Psoas muscle (tissue), 8 donors: ENCODE data around the gene AGRP. TPM values are rescaled to one million over a fixed set of nuclear protein-coding genes. Genes with fewer than 3 reads are reported as not detected.

Source experiments
- ATAC-seq, 4 donors: fragments of 200-7000 bp; cut with Tn5 transposase; one replicate each; pipeline ENCODE4 v1.9.1; 2020; ENCODE audit warnings: moderate library complexity in 3 of 4, mild to moderate bottlenecking in 2 of 4
- DNase-seq, 2 donors: peaks; one replicate each; pipeline ENCODE4 v3.0.0-alpha.2; 2020
- H3K27ac ChIP-seq: fragments of 200-600 bp; one replicate; pipeline ENCODE4 v1.8.0; 2022
- H3K27me3 ChIP-seq, 3 donors: fragments of 200-600 bp in 1 of 3; one replicate each; pipeline versions ENCODE4 v1.6.1 to v1.8.0; 2013 to 2022; ENCODE audit warnings: low read length in 2 of 3, mild to moderate bottlenecking in 2 of 3, moderate library complexity in 1 of 3; ENCODE audit not compliant: insufficient read depth in 3 of 3
- H3K36me3 ChIP-seq, 2 donors: fragments of 200-600 bp in 1 of 2; one replicate each; pipeline versions ENCODE4 v1.6.1 to v1.8.0; 2013 to 2022; ENCODE audit warnings: low read depth in 1 of 2, mild to moderate bottlenecking in 1 of 2, moderate library complexity in 1 of 2; ENCODE audit not compliant: insufficient read depth in 1 of 2
- H3K4me1 ChIP-seq: fragments of 200-600 bp; one replicate; pipeline ENCODE4 v1.8.0; 2022
- H3K4me3 ChIP-seq: fragments of 200-600 bp; one replicate; pipeline ENCODE4 v1.8.0; 2022; ENCODE audit warnings: mild to moderate bottlenecking
- H3K9me3 ChIP-seq: fragments of 200-600 bp; one replicate; pipeline ENCODE4 v1.8.0; 2022
- WGBS, 3 donors: extraction: QIAGEN DNeasy Blood & Tissue Kit; methylation state at CpG; one replicate each; pipeline versions ENCODE4 v1.1.6 to v1.1.7; 2013; 5-methylcytosine and 5-hydroxymethylcytosine counted together
- intact Hi-C, 2 donors: fragments of 100-400 bp; cut with DNase I; formaldehyde crosslinking; loops; one replicate each; pipeline versions ENCODE4 v1.11.0 to v1.14.2; 2022
- polyA plus RNA-seq, 3 donors: library from polyadenylated mRNA; stranded (reverse); fragments of 200-250 nt; gene quantifications; one replicate each; pipeline ENCODE4 v1.2.3, GENCODE V29; 2013
- total RNA-seq, 4 donors: library from RNA; stranded (reverse); fragmentation: NEBNext Ultra II Directional in 2 of 4; extraction: Animal tissue kit (Norgen Biotek cat#: 25700) in 2 of 4; gene quantifications; one replicate each; pipeline versions ENCODE4 v1.2.1 to v1.2.4, GENCODE V29; 2021 to 2023
- TF ChIP-seq, protein P1 (sequence below): fragments of 200-600 bp; IDR thresholded peaks from one replicate; pipeline ENCODE4 v1.8.0; 2022; ENCODE audit warnings: antibody characterized with exemption
- donor health status: healthy with polysubstance abuse.
- donor health status: DM: no; HTN: no; CAD: no; lungs with moderate emphysema.
- donor health status: Bipolar disorder and iron deficiency.
- donor health status: healthy.
- donor health status: DM: yes; HTN: yes; CAD: no.
- donor health status: DM: no; HTN: no; CAD: no.
- donor health status: DM: no; HTN: no; CAD: no.
- donor health status: DM: yes; HTN: yes; CAD: no.

The AGRP gene
- total and polyA plus RNA-seq, 7 donors, result not detected

DNA sequence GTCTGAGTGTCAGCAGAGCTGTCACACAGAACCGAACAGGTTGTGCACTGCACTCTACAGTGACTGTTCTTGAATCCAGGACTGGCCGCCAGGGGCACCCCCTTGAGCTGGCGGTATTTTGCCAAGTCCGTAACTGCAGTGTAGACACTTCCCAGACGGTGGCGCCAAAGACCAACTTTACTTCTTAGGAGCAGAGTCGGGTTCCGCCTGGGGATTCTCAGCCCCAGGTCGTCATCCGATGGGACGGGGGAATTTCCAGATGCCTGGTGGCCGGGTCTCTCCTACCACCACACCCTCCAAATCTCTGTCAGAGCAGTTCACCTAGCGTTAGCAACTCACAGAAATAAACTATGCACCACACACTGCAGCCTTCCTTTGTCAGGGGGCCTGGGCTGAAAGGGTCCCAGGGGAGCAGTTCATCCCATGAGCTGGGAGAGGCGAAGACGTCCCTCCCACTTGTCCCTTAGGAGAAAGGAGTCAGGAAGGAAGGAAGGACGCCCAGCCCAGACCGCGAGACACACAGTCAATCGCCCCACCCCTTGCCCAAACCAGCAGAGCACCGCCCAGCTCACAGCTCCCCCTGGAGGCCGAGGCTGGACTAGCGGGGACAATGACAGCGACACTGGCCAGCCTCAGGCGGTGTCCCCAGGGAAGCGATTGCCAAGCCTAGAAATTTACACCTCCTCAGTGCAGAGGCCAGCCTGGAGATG is 37.9 kb upstream of the AGRP start:
- Histone ChIP-seq H3K36me3 (no peaks in the 10 kb centered on the region), H3K9me3 (no peaks in the 10 kb centered on the region), H3K4me3 (peak overlapping the region; percentile 58), H3K4me1 (peaks cover 3% of the 10 kb centered on the region), H3K27ac (peak overlapping the region; percentile 87), H3K27me3 (no peaks in the 10 kb centered on the region)
- intact Hi-C loops, result loop anchor here (2.0 to 10.0 kb wide), 5 partner anchors 41 to 414 kb away; partner anchors contain the start of genes C16orf86 (in 1 of the 2), CTCF (in 1 of the 2), CTRL (in 1 of the 2) and ENKD1 (in 1 of the 2)
- peak; percentile 94 to 96 for DNase-seq
- TF ChIP-seq, protein P1, sequence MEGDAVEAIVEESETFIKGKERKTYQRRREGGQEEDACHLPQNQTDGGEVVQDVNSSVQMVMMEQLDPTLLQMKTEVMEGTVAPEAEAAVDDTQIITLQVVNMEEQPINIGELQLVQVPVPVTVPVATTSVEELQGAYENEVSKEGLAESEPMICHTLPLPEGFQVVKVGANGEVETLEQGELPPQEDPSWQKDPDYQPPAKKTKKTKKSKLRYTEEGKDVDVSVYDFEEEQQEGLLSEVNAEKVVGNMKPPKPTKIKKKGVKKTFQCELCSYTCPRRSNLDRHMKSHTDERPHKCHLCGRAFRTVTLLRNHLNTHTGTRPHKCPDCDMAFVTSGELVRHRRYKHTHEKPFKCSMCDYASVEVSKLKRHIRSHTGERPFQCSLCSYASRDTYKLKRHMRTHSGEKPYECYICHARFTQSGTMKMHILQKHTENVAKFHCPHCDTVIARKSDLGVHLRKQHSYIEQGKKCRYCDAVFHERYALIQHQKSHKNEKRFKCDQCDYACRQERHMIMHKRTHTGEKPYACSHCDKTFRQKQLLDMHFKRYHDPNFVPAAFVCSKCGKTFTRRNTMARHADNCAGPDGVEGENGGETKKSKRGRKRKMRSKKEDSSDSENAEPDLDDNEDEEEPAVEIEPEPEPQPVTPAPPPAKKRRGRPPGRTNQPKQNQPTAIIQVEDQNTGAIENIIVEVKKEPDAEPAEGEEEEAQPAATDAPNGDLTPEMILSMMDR, result peak; percentile 84
- peak; percentile 94 to 97 (median 96) for ATAC-seq
- WGBS, 3 donors, result 0 to 1% (median 1%) methylated on average over 25 of the region's 25 CpGs

DNA sequence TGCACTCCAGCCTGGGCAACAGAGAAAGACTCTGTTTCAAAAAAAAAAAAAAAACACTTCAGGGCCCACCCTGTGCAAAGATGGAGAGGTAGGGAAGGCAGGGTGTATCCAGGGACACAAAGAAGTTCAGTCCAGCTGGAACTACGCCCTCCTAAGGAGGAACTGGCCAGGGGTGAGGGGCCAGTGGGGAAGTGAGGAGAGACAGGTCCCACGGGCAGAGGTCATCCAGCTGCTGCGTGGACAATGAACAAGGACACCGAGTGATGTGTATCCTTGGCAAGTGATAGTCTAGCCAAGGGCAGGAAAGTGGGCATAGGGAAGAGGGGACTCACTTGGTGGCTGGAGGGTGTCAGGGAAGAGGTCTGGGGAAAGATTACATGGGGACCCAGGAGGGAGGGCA is 35.9 kb upstream of the AGRP start:
- Histone ChIP-seq H3K36me3 (no peaks in the 10 kb centered on the region), H3K27me3 (no peaks in the 10 kb centered on the region), H3K4me3 (no peak overlapping the region), H3K27ac (no peak overlapping the region), H3K4me1 (peaks cover 3% of the 10 kb centered on the region), H3K9me3 (no peaks in the 10 kb centered on the region)
- TF ChIP-seq, protein P1, result no peak
- intact Hi-C loops, result loop anchor here in 1 of 2 donors (5.0 kb wide), 1 partner anchor 37 kb away; the partner anchor contains the start of genes AGRP and ATP6V0D1
- 58 to 66% (median 60%) methylated on average over 4 of the region's 4 CpGs for WGBS, 3 donors
- DNase-seq (no peak), ATAC-seq (no peak)

DNA sequence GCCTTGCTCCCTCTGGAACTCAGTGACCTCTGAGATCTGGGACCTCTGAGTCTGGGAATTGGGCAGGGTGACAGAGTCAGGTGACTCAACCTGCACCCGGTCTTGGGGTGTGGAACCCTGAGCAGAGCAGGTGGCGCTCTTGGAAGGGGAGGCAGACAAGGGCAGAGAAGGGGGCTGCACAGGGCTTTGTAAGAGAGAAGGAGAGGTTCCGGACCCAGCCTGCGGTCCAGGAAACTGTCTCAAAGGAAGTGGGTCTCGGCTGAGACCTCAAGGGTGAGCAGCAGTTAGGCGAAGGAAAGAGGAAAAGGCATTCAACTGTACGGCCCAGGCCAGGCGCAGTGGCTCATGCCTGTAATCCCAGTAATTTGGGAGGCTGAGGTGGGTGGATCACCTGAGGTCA is 35.3 kb upstream of the AGRP start:
- Histone ChIP-seq H3K4me1 (peaks cover 3% of the 10 kb centered on the region), H3K4me3 (no peak overlapping the region), H3K27me3 (no peaks in the 10 kb centered on the region), H3K9me3 (no peaks in the 10 kb centered on the region), H3K27ac (no peak overlapping the region), H3K36me3 (no peaks in the 10 kb centered on the region)
- DNase-seq (no peak), ATAC-seq (no peak)
- intact Hi-C loops, result loop anchor here in 1 of 2 donors (5.0 kb wide), 1 partner anchor 36 kb away; the partner anchor contains the start of genes AGRP and ATP6V0D1
- 80 to 87% (median 83%) methylated on average over 8 of the region's 8 CpGs for WGBS, 3 donors
- TF ChIP-seq, protein P1, result no peak

DNA sequence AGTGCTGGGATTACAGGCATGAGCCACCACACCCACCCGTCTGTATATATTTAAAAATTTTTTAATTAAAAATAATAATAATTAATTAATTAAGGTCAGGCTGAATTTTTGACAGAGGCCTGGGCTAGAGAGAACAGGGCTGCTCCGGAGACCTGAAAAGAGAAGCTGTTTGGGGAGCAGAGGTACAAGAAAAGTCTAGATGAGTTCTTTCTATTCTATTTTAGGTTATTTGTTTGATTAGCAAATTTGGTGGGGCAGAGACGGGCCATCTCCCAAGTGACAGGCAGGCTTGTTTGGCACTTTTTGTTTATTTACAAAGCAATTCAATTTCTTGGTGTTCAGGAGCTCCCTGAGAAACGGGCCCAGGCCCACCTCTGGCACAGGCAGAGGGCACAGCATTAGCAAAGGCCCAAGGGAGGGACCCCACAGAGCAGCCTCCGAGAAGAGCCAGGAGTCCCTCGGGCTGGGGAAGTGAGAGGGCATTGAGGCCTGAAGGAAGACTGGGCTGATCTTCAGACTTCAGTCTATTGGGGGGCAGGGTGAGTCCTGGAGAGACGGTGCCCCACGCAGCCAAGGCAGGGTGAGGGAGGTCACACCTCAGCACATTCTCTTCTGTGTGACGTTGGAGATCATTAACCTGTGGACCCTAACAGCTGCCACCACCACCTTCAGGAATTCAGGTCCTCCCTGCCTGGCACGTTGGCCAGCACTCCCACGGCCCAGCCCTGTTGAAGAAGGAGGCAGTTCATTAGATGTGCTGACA is 34.5 kb upstream of the AGRP start:
- DNase-seq (no peak), ATAC-seq (no peak)
- 73 to 78% (median 75%) methylated on average over 11 of the region's 11 CpGs for WGBS, 3 donors
- TF ChIP-seq, protein P1, result no peak
- H3K36me3 ChIP-seq, result no peaks in the 10 kb centered on the region
- peaks cover 3% of the 10 kb centered on the region for H3K4me1 ChIP-seq
- intact Hi-C loops, result loop anchor here in 1 of 2 donors (2.0 to 5.0 kb wide), 2 partner anchors 36 to 89 kb away; partner anchors contain the start of genes AGRP and ATP6V0D1
- no peaks in the 10 kb centered on the region for H3K9me3 ChIP-seq
- no peak overlapping the region for H3K27ac ChIP-seq
- no peaks in the 10 kb centered on the region for H3K27me3 ChIP-seq
- H3K4me3 ChIP-seq, result no peak overlapping the region
